HL-60 (cell line): ENCODE results near the gene FRMPD2.

Source experiments
- DNase-seq, 2 experiments: peaks; one replicate each; pipeline ENCODE4 v3.0.0-alpha.2; 2010 to 2020; ENCODE audit warnings: low read depth in 1 of 2, low spot score in 1 of 2
- H3K27ac ChIP-seq: fragments of 250-450 bp; sonication (Bioruptor Pico); replicated peaks from 2 replicates; pipeline ENCODE4 v1.5.1; 2020; ENCODE audit warnings: mild to moderate bottlenecking, moderate library complexity
- H3K27me3 ChIP-seq: fragments of 250-450 bp; sonication (Bioruptor Pico); 2 replicates; pipeline ENCODE4 v1.5.1; 2021; ENCODE audit warnings: mild to moderate bottlenecking, moderate library complexity; ENCODE audit not compliant: insufficient read depth, poor library complexity, severe bottlenecking
- H3K4me3 ChIP-seq: replicated peaks from 2 replicates; pipeline ENCODE4 v1.5.1; 2011; ENCODE audit warnings: mild to moderate bottlenecking, control low read depth, low read length; ENCODE audit not compliant: insufficient read depth
- GABPA ChIP-seq: IDR thresholded peaks from 2 replicates; pipeline ENCODE4 v1.6.1; 2012; ENCODE audit warnings: low read depth
- POLR2AphosphoS5 ChIP-seq: IDR thresholded peaks from 2 replicates; pipeline ENCODE4 v1.6.1; 2012; ENCODE audit warnings: low read depth
- SPI1 ChIP-seq: IDR thresholded peaks from 2 replicates; pipeline ENCODE4 v1.6.1; 2012; ENCODE audit warnings: low read depth, mild to moderate bottlenecking, borderline replicate concordance
- long read RNA-seq: library from polyadenylated mRNA; unstranded; transcript quantifications from one replicate; pipeline ENCODE4 v2.0.0, GENCODE V29; 2020
- TF ChIP-seq, protein P1 (sequence below): IDR thresholded peaks from 2 replicates; pipeline ENCODE4 v1.6.1; 2012; ENCODE audit warnings: low read depth; ENCODE audit not compliant: insufficient replicate concordance
- TF ChIP-seq, protein P2 (sequence below): IDR thresholded peaks from one replicate; pipeline ENCODE4 v1.5.1; 2011; ENCODE audit warnings: low read length, control low read depth, inconsistent platforms; ENCODE audit not compliant: insufficient read depth

FRMPD2 gene, protein sequence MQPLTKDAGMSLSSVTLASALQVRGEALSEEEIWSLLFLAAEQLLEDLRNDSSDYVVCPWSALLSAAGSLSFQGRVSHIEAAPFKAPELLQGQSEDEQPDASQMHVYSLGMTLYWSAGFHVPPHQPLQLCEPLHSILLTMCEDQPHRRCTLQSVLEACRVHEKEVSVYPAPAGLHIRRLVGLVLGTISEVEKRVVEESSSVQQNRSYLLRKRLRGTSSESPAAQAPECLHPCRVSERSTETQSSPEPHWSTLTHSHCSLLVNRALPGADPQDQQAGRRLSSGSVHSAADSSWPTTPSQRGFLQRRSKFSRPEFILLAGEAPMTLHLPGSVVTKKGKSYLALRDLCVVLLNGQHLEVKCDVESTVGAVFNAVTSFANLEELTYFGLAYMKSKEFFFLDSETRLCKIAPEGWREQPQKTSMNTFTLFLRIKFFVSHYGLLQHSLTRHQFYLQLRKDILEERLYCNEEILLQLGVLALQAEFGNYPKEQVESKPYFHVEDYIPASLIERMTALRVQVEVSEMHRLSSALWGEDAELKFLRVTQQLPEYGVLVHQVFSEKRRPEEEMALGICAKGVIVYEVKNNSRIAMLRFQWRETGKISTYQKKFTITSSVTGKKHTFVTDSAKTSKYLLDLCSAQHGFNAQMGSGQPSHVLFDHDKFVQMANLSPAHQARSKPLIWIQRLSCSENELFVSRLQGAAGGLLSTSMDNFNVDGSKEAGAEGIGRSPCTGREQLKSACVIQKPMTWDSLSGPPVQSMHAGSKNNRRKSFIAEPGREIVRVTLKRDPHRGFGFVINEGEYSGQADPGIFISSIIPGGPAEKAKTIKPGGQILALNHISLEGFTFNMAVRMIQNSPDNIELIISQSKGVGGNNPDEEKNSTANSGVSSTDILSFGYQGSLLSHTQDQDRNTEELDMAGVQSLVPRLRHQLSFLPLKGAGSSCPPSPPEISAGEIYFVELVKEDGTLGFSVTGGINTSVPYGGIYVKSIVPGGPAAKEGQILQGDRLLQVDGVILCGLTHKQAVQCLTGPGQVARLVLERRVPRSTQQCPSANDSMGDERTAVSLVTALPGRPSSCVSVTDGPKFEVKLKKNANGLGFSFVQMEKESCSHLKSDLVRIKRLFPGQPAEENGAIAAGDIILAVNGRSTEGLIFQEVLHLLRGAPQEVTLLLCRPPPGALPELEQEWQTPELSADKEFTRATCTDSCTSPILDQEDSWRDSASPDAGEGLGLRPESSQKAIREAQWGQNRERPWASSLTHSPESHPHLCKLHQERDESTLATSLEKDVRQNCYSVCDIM (N-terminal part only)
- long read RNA-seq = 0 reads

DNA sequence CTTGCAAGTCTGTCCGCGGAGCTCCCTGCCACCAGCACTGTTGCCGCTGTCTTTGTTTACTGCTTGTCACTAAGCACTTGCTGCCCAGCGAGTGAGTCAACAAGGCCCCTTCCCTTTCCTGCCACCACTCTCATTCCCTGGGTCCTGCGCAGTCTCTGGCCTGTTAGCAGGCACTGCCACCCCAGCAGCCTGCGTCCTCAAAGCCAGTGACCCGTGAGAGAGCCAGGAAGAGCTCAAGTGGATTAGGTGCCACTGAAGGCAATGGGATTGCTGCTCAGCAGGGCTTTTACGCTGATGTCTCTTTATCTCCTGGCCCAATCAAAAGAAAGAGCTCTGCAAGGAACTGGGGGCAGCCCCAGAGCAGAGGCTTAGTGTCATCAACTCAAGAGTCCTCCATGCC lies at the start of gene FRMPD2:
Gene FRMPD2, minus strand, starts transcription at position 61 of the 400 bp plus-strand sequence. CDS start 129 bp downstream, outside the sequence.
- no peak within 1 kb of the TSS for H3K27ac ChIP-seq
- H3K27me3 ChIP-seq = no peaks in the 10 kb centered on the region
- DNase-seq = no peak
- TF ChIP-seq SPI1 = no peak
- TF ChIP-seq GABPA = no peak
- no peak for TF ChIP-seq POLR2AphosphoS5
- TF ChIP-seq, protein P1, sequence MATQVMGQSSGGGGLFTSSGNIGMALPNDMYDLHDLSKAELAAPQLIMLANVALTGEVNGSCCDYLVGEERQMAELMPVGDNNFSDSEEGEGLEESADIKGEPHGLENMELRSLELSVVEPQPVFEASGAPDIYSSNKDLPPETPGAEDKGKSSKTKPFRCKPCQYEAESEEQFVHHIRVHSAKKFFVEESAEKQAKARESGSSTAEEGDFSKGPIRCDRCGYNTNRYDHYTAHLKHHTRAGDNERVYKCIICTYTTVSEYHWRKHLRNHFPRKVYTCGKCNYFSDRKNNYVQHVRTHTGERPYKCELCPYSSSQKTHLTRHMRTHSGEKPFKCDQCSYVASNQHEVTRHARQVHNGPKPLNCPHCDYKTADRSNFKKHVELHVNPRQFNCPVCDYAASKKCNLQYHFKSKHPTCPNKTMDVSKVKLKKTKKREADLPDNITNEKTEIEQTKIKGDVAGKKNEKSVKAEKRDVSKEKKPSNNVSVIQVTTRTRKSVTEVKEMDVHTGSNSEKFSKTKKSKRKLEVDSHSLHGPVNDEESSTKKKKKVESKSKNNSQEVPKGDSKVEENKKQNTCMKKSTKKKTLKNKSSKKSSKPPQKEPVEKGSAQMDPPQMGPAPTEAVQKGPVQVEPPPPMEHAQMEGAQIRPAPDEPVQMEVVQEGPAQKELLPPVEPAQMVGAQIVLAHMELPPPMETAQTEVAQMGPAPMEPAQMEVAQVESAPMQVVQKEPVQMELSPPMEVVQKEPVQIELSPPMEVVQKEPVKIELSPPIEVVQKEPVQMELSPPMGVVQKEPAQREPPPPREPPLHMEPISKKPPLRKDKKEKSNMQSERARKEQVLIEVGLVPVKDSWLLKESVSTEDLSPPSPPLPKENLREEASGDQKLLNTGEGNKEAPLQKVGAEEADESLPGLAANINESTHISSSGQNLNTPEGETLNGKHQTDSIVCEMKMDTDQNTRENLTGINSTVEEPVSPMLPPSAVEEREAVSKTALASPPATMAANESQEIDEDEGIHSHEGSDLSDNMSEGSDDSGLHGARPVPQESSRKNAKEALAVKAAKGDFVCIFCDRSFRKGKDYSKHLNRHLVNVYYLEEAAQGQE = no peak
- TF ChIP-seq, protein P2, sequence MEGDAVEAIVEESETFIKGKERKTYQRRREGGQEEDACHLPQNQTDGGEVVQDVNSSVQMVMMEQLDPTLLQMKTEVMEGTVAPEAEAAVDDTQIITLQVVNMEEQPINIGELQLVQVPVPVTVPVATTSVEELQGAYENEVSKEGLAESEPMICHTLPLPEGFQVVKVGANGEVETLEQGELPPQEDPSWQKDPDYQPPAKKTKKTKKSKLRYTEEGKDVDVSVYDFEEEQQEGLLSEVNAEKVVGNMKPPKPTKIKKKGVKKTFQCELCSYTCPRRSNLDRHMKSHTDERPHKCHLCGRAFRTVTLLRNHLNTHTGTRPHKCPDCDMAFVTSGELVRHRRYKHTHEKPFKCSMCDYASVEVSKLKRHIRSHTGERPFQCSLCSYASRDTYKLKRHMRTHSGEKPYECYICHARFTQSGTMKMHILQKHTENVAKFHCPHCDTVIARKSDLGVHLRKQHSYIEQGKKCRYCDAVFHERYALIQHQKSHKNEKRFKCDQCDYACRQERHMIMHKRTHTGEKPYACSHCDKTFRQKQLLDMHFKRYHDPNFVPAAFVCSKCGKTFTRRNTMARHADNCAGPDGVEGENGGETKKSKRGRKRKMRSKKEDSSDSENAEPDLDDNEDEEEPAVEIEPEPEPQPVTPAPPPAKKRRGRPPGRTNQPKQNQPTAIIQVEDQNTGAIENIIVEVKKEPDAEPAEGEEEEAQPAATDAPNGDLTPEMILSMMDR = no peak
- no peak within 1 kb of the TSS for H3K4me3 ChIP-seq

DNA sequence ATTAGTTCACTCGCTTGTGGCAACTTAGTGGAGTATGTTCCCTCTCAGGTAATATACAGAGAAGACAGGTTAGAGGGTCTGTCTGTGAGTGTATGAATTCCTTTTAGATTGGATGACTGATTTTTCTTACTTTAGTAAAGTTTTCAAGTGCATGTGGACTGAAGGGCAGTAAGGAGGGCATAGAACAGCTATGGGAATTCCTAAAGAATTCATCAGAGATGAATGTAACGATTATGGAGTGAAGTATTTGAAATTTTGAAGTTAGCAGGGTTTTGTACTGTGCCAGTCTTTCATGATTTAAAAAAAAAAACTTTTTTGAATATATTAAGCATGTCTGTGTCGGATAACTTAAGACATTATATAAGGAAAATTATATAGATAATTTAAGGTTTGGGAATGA lies 47.5 kb upstream of the FRMPD2 start:
- no peak overlapping the region for H3K4me3 ChIP-seq
- no peaks in the 10 kb centered on the region for H3K27me3 ChIP-seq
- H3K27ac ChIP-seq = no peak overlapping the region
- DNase-seq = no peak
- no peak for TF ChIP-seq GABPA
- TF ChIP-seq, protein P2 = no peak

DNA sequence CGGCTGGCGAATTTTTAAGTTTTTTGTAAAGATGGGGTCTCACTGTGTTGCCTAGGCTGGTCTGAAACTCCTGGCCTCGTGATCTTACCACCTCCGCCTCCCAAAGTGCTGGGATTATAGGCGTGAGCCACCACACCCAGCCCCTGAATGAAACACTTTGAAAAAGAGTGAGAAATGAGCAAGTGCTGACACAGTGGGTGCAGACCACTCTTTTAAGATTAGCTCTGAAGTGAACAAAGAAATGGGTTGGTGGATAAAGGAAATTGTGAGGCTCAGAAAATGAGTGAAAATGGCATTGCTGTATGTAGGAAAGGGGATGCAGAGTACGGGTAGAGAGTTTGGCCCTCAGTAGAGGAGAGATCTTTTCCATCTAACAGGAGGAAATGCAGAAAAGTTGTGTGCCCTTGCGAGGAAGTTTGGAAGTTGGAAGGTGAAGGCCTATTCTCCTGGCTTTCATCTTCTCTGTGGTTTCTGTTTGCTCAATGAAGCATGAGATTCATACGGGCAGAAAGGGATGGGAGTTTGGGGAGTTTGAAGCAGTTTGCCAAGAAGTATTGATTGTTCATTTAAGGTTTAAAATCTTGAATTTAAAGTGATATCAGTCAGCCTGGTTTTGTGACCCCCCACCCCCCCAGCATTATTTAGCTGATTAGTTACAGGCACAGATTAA lies 43.0 kb upstream of the FRMPD2 start:
- Histone ChIP-seq H3K27me3 (no peaks in the 10 kb centered on the region), H3K4me3 (no peak overlapping the region), H3K27ac (no peak overlapping the region)
- TF ChIP-seq, protein P1 = no peak
- no peak for TF ChIP-seq GABPA
- TF ChIP-seq POLR2AphosphoS5 = no peak
- TF ChIP-seq, protein P2 = no peak
- TF ChIP-seq SPI1 = no peak
- DNase-seq = no peak
